GM19452 (cell line): Measurements from ENCODE around the gene CRACDL.
"Not testable (repeated sequence)": the region's sequence is repeated elsewhere in the genome, so short reads cannot be mapped to it uniquely, and the experiment has no call there.

Experiments
- ATAC-seq: cut with Tn5 transposase; IDR thresholded peaks from one replicate; pipeline ENCODE4 v1.9.1; 2021; ENCODE audit not compliant: unreplicated experiment

CRACDL gene

DNA sequence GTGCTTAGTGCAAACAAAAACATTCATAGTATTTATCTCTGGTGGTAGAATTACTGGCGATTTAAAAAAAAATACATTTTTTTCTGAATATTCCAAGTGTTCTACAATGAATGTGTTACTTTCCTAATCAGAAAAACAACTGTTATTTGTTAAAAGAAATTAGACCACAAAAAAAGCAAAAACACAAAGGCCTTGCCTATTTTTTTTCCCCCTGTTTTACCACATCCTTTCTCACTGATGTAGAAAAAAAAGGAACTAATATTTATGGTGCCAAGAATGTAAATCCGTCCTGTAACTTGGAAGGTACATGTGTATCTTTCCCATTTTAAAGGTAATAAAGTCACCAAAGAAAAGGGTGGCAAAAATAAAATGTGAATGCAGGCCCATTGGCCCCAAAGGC, 176.7 kb downstream of the CRACDL start:
- ATAC-seq = no peak

- ATAC-seq = peak; percentile 88
Measured at GRCh38 chr2:98757904-98758421, 178.1 kb downstream of the CRACDL start.

DNA sequence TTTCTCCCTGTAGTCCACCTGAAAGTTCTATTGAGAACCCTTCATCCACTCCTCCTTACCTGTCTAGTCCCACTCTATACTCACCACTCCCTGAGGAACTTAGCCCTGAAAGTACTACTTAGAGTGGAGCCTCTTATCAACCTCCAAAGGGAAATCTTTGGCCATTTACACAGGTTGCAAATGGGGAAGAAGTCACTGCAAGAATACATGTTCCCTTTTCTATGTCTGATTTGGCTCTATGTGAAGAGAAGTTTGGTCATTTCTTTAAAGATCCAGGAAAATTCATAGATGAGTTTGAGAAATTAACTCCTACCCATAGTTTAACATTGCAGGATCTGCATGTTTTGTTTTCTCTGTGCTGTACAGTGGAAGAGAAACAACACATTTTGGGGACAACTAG, 182.2 kb downstream of the CRACDL start:
- no peak for ATAC-seq

DNA sequence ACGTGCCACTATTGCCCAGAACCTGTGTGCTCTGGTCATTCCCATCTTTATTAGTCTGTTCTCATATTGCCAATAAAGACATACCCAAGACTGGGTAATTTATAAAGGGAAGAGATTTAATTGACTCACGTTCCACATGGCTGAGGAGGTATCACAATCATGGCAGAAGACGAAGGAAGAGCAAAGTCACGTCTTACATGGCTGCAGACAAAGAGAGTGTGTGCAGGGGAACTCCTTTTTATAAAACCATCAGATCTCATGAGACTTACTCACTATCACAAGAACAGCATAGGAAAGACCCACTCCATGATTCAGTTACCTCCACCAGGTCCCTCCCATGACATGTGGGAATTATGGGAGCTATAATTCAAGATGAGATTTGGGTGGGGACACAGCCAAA, 183.3 kb downstream of the CRACDL start:
- ATAC-seq = not testable (repeated sequence)

GRCh38 chr2:98751748-98752147, 184.3 kb downstream of the CRACDL start:
- ATAC-seq = no peak

DNA sequence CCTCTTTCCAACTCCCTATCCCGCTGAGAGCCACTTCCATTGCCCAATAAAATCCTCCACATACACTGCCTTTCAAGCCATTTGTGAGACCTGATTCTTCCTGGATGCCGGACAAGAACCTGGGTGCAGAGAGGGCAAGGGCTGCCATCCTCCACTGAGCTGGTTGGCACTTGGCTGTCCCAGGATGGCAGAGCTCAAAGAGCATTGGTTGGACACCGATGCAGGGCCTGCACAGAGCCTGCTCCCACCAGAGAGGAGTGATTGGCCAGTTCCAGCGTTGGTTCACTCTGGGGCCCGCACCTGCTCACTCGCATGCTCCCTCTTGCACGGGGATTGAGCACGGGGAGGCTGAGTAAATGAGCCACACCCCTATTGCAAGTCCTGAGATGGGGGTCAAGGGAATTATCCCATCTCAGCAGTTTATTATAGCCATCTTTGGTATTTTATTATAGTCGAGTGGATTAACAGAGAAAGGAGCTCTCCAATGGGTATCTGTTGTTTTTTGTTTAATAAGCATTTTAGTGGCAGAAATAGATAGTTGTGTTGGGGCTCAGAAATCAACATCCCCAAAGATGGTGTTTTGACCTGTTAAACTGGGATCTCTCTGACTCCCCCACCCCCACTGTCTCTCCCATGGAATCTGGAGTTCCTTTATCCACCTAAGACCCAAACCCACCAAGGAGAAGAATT, 185.3 kb downstream of the CRACDL start:
- ATAC-seq = no peak

DNA sequence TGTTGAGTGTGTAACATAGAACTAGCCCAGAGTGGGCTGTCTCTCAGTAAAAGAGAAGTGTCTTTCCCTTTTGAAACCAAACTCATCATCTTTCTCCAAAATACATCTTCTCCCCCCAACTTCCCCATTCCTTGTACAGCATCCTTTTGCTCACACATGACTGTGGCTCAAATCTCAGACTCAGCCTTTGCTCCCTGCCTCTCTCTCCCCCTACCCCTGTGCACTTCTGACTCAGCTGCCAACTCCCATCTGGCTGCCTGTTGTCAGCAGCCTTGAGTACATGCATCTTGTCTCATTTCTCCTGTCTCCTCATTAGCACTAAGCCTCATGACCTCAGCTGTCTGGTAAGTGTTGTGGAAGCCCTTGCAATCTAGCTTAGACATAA, 187.0 kb downstream of the CRACDL start:
- no peak for ATAC-seq

GRCh38 chr2:98748292-98749065, 187.5 kb downstream of the CRACDL start:
- ATAC-seq = no peak

- no peak for ATAC-seq
Measured at GRCh38 chr2:98747888-98748287, 188.1 kb downstream of the CRACDL start.

GRCh38 chr2:98746426-98746825, 189.6 kb downstream of the CRACDL start:
- no peak for ATAC-seq

- ATAC-seq = no peak
Measured at GRCh38 chr2:98744595-98744994, 191.4 kb downstream of the CRACDL start.
